ENCODE measurements around the gene SERTAD2. TPM values are rescaled to one million over a fixed set of nuclear protein-coding genes. Genes with fewer than 3 reads are reported as not detected.

SERTAD2 gene
- total RNA-seq, 2 donors from 2014 or later = 15.3 to 26.0 TPM

- Histone ChIP-seq H3K36me3 (no peaks in the 10 kb centered on the region), H3K4me3 (no peak overlapping the region), H3K27ac (no peak overlapping the region), H3K4me1 (replicated peaks) (no peaks in the 10 kb centered on the region), H3K27me3 (replicated peaks; ENCODE audit: insufficient read depth) (no peaks in the 10 kb centered on the region), H3K9me3 (no peaks in the 10 kb centered on the region)
- DNase-seq (ENCODE audit: low spot score) = no peak
- intact Hi-C loops (cut with DNase I) = no loop called here
- WGBS = 96% methylated on average over 7 of the region's 7 CpGs
- TF ChIP-seq CTCF (IDR thresholded peaks at IDR 0.05) (no peak), POLR2A (IDR thresholded peaks at IDR 0.05) (no peak), POLR2AphosphoS5 (IDR thresholded peaks at IDR 0.05) (no peak)
Observed at GRCh38 chr2:64615844-64616536, 37.7 kb downstream of the SERTAD2 start.

GRCh38 chr2:64615192-64615763 lies 38.4 kb downstream of the SERTAD2 start:
- H3K36me3 ChIP-seq = no peaks in the 10 kb centered on the region
- no peaks in the 10 kb centered on the region for H3K9me3 ChIP-seq
- no peak overlapping the region for H3K4me3 ChIP-seq
- H3K27ac ChIP-seq = no peak overlapping the region
- WGBS = 94% methylated on average over 6 of the region's 6 CpGs
- H3K4me1 ChIP-seq (replicated peaks) = no peaks in the 10 kb centered on the region
- DNase-seq (ENCODE audit: low spot score) = no peak
- TF ChIP-seq POLR2A (IDR thresholded peaks at IDR 0.05) (no peak), CTCF (IDR thresholded peaks at IDR 0.05) (no peak), POLR2AphosphoS5 (IDR thresholded peaks at IDR 0.05) (no peak)
- intact Hi-C loops (cut with DNase I) = no loop called here
- no peaks in the 10 kb centered on the region for H3K27me3 ChIP-seq (replicated peaks; ENCODE audit: insufficient read depth)

- H3K27ac ChIP-seq = no peak overlapping the region
- whole genome bisulfite sequencing = 70% methylated on average over 7 of the region's 7 CpGs
- no peak for DNase-seq (ENCODE audit: low spot score)
- H3K27me3 ChIP-seq (replicated peaks; ENCODE audit: insufficient read depth) = no peaks in the 10 kb centered on the region
- no peak overlapping the region for H3K4me3 ChIP-seq
- intact Hi-C loops (cut with DNase I) = no loop called here
- H3K9me3 ChIP-seq = no peaks in the 10 kb centered on the region
- TF ChIP-seq POLR2AphosphoS5 (IDR thresholded peaks at IDR 0.05) (no peak), POLR2A (IDR thresholded peaks at IDR 0.05) (no peak), CTCF (IDR thresholded peaks at IDR 0.05) (no peak)
- H3K36me3 ChIP-seq = no peaks in the 10 kb centered on the region
- H3K4me1 ChIP-seq (replicated peaks) = peaks cover 1% of the 10 kb centered on the region
Observed at GRCh38 chr2:64613276-64613675, 40.4 kb downstream of the SERTAD2 start.

- Histone ChIP-seq H3K36me3 (no peaks in the 10 kb centered on the region), H3K4me1 (replicated peaks) (peaks cover 7% of the 10 kb centered on the region), H3K9me3 (no peaks in the 10 kb centered on the region), H3K27ac (no peak overlapping the region), H3K27me3 (replicated peaks; ENCODE audit: insufficient read depth) (no peaks in the 10 kb centered on the region), H3K4me3 (no peak overlapping the region)
- no peak for DNase-seq (ENCODE audit: low spot score)
- 80% methylated on average over 5 of the region's 5 CpGs for WGBS
- intact Hi-C loops (cut with DNase I) = no loop called here
- TF ChIP-seq CTCF (IDR thresholded peaks at IDR 0.05) (no peak), POLR2AphosphoS5 (IDR thresholded peaks at IDR 0.05) (no peak), POLR2A (IDR thresholded peaks at IDR 0.05) (no peak)
Observed at GRCh38 chr2:64612575-64613195, 41.0 kb downstream of the SERTAD2 start.
